GM10847 (cell line): ENCODE data around the gene IQSEC1.

ENCODE experiments used
- POLR2A ChIP-seq: IDR thresholded peaks from 2 replicates; pipeline ENCODE4 v1.6.1; 2011; ENCODE audit not compliant: insufficient read length; ENCODE audit errors: extremely low read depth

IQSEC1 gene

GRCh38 chr3:13095408-13095937, 22.2 kb upstream of the IQSEC1 start:
- no peak for TF ChIP-seq POLR2A

DNA sequence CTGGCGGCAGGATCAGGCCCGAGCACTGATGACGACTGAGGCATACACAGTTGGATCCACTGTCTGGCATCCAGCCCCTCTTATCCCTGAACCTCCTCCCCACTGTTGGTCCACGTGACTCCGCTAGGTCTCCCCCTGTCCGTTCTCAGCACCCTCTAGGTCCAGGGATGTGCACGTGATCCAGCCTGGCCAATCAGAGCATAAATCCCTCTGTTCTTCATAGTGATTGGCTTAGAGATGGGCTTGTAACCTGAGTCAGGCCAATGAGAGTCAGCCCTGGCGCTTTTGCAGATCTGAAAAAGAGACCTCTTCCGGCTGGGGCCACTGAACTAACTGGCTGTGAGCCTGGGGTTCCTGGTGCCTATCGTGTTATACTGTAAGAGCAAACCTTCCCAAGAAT, 20.5 kb upstream of the IQSEC1 start:
- TF ChIP-seq POLR2A, result no peak

GRCh38 chr3:13092621-13093617, 19.7 kb upstream of the IQSEC1 start:
- TF ChIP-seq POLR2A, result no peak

- TF ChIP-seq POLR2A, result no peak
Measured at GRCh38 chr3:13091898-13092611, 18.8 kb upstream of the IQSEC1 start.

- TF ChIP-seq POLR2A, result no peak
Measured at GRCh38 chr3:13088028-13089006, 15.1 kb upstream of the IQSEC1 start.

GRCh38 chr3:13087320-13087990, 14.2 kb upstream of the IQSEC1 start:
- no peak for TF ChIP-seq POLR2A

DNA sequence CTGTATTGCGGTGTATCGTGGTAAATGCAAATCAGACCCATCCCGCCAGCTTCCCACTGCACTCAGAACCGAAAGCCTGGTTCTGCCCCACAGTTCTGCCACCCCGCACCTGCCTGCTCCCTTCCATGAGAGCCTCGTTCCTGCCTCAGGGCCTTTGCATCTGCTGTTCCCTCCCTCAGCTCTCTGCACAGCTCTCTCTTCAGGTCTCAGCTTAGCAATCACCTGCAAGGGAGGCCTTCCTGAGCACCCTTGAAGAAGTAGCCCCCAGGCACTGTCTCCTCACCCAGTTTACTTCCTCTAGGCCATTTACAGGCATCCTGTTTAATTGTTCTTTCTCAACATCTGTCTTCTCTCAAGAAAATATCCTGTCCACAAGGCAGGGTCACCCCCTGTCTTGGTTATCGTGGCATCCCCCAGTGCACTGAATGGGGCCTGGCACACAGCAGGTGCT, 13.3 kb upstream of the IQSEC1 start:
- TF ChIP-seq POLR2A, result no peak

GRCh38 chr3:13085846-13086179, 12.6 kb upstream of the IQSEC1 start:
- no peak for TF ChIP-seq POLR2A

DNA sequence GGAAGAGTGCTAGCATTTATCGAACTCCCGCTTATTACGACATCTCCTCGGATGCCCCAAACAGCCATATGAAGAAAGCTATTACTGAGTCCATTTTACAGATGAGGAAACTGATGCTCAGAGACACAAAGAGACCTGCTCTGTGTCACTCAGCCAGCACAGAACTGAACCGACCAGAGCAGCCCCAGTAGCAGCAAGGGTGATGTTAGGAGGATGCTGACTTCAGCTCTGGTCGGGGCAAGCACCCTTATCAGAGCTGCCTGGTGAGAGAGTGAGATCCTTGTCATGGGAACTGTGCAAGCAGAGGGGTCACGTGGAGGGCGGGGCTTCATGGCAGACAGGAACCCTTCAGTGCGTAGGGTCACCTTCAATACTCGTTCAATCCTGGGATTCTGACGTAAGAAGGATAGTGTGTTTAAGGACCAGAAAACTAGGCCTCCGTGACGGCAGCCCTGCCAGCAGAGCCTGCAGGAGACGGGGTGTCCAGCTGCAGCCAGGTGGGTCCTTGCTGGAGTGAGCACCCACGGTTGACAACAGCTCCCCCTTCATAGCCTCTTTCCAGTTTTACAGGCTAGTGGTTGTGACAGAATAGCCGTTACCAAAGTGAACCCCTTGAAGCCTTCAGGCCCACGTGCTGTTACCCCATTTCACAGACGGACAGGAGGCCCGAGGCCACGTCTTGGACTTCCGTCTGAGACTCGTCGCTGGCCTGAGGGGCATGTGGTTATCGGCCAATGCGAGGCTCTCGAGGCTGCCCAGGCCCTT, 12.0 kb upstream of the IQSEC1 start:
- TF ChIP-seq POLR2A, result no peak

- no peak for TF ChIP-seq POLR2A
Measured at GRCh38 chr3:13083898-13084297, 10.7 kb upstream of the IQSEC1 start.

DNA sequence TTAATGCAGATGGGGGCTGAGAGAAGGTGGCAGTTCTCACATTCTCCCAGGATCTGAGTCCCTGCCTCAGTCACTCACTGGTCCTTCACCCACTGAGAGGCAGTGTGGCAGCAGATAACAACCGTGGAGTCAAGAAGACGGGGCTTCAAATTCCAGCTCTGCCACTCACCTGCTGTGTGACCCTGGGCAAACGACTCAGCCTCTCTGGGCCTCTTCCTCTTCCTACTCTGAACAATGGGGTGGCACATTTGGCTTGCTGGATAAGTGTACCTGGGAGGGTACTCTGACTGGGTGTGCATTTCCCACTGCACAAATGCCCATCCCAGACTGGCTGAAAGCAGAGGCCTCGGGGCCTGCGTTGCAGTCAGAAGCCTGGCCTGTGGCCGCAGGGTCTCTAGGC, 10.0 kb upstream of the IQSEC1 start:
- no peak for TF ChIP-seq POLR2A

DNA sequence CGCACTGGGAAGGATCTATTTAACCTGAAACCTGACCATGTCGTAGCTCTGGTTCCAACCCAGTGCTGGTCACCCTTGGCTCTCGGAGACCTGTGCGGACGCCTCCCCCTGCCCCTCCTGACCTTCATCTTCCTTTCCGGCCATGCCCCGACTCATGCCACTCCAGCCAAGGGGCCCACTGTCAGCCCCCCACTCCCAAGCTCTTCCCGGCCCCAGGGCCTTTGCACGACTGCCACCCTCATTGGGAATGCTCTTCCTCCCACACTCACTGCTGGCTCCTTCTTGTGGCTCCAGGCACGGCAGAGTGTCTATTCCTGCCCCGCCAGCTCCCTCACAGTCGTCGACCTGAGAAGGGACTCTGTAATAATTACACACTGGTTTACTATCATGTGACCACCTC, 9.4 kb upstream of the IQSEC1 start:
- TF ChIP-seq POLR2A, result no peak

GRCh38 chr3:13081603-13082360, 8.6 kb upstream of the IQSEC1 start:
- no peak for TF ChIP-seq POLR2A
